ENCODE data around the gene ACLY. TPM values are rescaled to one million over a fixed set of nuclear protein-coding genes. Genes with fewer than 3 reads are reported as not detected.
"Not testable (repeated sequence)": the region's sequence is repeated elsewhere in the genome, so short reads cannot be mapped to it uniquely, and the experiment has no call there.

ACLY gene
- polyA plus RNA-seq, 2 of the 4 experiments (the other 2 are of a cell fraction): 355 to 376 TPM

DNA sequence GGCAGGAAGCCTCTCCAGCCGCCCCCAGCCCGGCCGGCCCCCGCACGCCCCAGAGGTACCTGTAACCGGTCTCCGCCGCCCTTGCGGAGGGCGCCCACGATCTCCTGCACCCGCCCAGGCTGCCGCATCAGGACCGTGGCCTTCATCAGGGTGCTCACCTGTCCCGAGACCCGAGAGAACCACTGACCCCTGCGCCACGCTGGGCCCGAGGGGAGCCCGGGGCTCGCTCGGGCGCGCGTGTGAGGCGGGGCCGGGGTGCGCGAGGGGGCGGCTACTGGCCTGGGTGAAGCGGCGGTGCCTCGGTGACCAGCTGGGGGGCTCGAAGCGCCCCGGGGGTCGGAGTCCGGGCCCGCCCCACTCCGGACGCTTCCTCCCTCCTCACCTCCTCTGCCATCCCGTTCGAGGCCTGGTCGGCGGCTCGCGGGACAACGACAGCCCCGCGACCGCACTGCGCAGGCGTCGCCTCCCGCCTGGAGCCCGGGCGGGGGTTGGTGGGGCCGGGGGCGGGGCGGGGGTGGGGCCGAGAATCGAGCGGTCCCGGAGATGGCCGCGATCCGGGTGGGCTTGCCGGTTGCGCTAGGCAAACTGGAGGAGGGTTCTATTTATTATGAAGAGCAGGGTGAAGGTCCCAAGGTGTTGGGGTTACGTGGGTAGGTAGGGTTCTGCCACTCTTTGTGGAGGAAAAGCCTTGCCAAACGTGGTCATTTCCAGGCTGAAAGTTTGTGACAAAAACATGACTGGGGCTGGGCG, 82.8 kb downstream of the ACLY start, which contains the start of gene NT5C3B:
Gene NT5C3B, minus strand, starts transcription at position 433 of the 750 bp plus-strand sequence. Its CDS starts 39 bp downstream, at position 394.
- peak within 1 kb of the TSS; percentile 74 for H3K4me3 ChIP-seq
- peak within 1 kb of the TSS; percentile 81 for H3K4me2 ChIP-seq
- POLR2A ChIA-PET: interaction anchor here (1.3 kb wide), 1 partner anchor 24 kb away, joined by 3 read pairs; the partner anchor contains the start of gene P3H4
- H3K4me1 ChIP-seq: peaks cover 13% of the 10 kb centered on the region
- no peak for FAIRE-seq
- DNase-seq (ENCODE audit: low read depth in 1 of 2, low spot score in 1 of 2): peak; percentile 60 to 93
- no peaks in the 10 kb centered on the region for H3K9me3 ChIP-seq
- CTCF ChIA-PET: interaction anchor here (1.4 to 2.9 kb wide), 6 partner anchors 12 to 127 kb away, joined by 4 to 11 read pairs (median 6); partner anchors contain the start of genes FKBP10 and P3H4
- peak; percentile 68; the same call in 1 of the 2 replicates for TF ChIP-seq MAX (IDR thresholded peaks at IDR 0.05)
- peak; percentile 85 for TF ChIP-seq POLR2A (IDR thresholded peaks at IDR 0.05; ENCODE audit: low read length)
- TF ChIP-seq CTCF (IDR thresholded peaks at IDR 0.05): no peak
- peak; percentile 76; the same call in 2 of the 3 replicates for TF ChIP-seq BCL3 (IDR thresholded peaks at IDR 0.05)
- TF ChIP-seq PHF8 (IDR thresholded peaks at IDR 0.05; ENCODE audit: borderline replicate concordance, low read depth): peak; percentile 77
- peak; percentile 77; the same call in 1 of the 2 replicates for TF ChIP-seq RNF2 (IDR thresholded peaks at IDR 0.05; ENCODE audit: borderline replicate concordance, low read depth)
- TF ChIP-seq GATA3 (IDR thresholded peaks at IDR 0.05; ENCODE audit: borderline replicate concordance): no peak
- no peak for TF ChIP-seq EHF (CRISPR knock-in tag; IDR thresholded peaks at IDR 0.05)
- peak; percentile 51; the same call in 1 of the 2 replicates for TF ChIP-seq E2F6 (IDR thresholded peaks at IDR 0.05; ENCODE audit: borderline replicate concordance, low read depth)
- peak in 1 of 2 experiments; percentile 78; a peak in 3 of 5 replicates for TF ChIP-seq JUN (IDR thresholded peaks at IDR 0.05)
- 0 out of 2 replicates have a peak, but pooled peaks have one; percentile 26 for TF ChIP-seq HOXB13 (CRISPR knock-in tag; IDR thresholded peaks at IDR 0.05; ENCODE audit: low read depth)
- peak; percentile 94 for ATAC-seq
- 4% methylated on average over 10 of the region's 72 CpGs for WGBS (ENCODE audit: missing lambda C conversion rate)
- peak within 1 kb of the TSS; percentile 87 to 97 for H3K27ac ChIP-seq

DNA sequence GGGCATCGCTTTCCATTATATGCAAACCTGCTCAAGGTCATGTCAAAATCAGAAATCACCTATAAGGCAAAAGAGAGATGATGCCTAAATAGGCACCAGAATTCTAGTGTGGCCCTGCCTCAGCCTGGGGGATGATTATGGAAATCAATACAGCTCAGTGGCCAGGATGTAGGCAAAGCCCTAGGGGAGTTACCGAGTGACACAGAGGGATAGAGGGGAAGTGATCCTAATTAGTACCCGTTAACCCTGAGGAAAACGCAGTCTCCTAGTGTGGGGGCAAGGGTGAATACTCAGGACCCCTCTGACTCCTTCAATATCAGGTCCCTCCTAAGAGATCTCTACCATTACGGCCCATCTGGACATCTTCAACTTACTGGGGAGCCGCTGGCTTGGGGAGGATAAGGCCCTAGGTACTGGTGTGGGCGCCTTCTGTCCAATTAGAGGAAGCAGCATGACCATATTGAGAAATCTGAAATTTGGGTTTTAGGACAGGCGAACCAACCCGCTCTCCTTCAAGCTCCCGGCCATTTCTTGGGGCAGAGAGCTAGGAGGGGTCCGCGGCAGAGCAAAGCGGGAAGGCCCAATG, 83.4 kb downstream of the ACLY start:
- FAIRE-seq (no peak), ATAC-seq (peak; percentile 51 to 56), DNase-seq (ENCODE audit: low read depth in 1 of 2, low spot score in 1 of 2) (peak in 1 of 2 experiments; percentile 22)
- no peaks in the 10 kb centered on the region for H3K9me3 ChIP-seq
- TF ChIP-seq MAX (IDR thresholded peaks at IDR 0.05): no peak
- TF ChIP-seq HOXB13 (CRISPR knock-in tag; IDR thresholded peaks at IDR 0.05; ENCODE audit: low read depth): 0 out of 2 replicates have a peak, but pooled peaks have one; percentile 11
- TF ChIP-seq FOSL2 (IDR thresholded peaks at IDR 0.05): no peak
- TF ChIP-seq FOSL2 (CRISPR knock-in tag; IDR thresholded peaks at IDR 0.05): no peak
- no peak for TF ChIP-seq FOSB (CRISPR knock-in tag; IDR thresholded peaks at IDR 0.05)
- TF ChIP-seq, protein P1, sequence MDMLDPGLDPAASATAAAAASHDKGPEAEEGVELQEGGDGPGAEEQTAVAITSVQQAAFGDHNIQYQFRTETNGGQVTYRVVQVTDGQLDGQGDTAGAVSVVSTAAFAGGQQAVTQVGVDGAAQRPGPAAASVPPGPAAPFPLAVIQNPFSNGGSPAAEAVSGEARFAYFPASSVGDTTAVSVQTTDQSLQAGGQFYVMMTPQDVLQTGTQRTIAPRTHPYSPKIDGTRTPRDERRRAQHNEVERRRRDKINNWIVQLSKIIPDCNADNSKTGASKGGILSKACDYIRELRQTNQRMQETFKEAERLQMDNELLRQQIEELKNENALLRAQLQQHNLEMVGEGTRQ (IDR thresholded peaks at IDR 0.05): no peak
- TF ChIP-seq CEBPB (IDR thresholded peaks at IDR 0.05): no peak
- TF ChIP-seq ZNF302 (CRISPR knock-in tag; IDR thresholded peaks at IDR 0.05): no peak
- peaks cover 13% of the 10 kb centered on the region for H3K4me1 ChIP-seq
- H3K4me3 ChIP-seq: peak overlapping the region; percentile 74
- H3K27ac ChIP-seq: peak overlapping the region; percentile 87 to 97
- POLR2A ChIA-PET: interaction anchor here (0.5 to 1.3 kb wide), 2 partner anchors 24 to 285 kb away, joined by 3 read pairs; partner anchors contain the start of gene P3H4
- peak overlapping the region; percentile 81 for H3K4me2 ChIP-seq
- CTCF ChIA-PET: interaction anchor here (1.1 to 2.1 kb wide), 10 partner anchors 12 to 139 kb away, joined by 3 to 10 read pairs (median 6); partner anchors contain the start of genes FKBP10, JUP and P3H4
- 25% methylated on average over 13 of the region's 13 CpGs for WGBS (ENCODE audit: missing lambda C conversion rate)

- ChIA-PET POLR2A (interaction anchor here (0.6 kb wide), 1 partner anchor 77 kb away, joined by 11 read pairs; no protein-coding TSS in a partner anchor), CTCF (interaction anchor here (1.0 to 4.2 kb wide), 10 partner anchors 8 to 132 kb away, joined by 3 to 19 read pairs (median 8); partner anchors contain the start of genes FKBP10, JUP and P3H4)
- DNase-seq (ENCODE audit: low read depth in 1 of 2, low spot score in 1 of 2); H3K27ac ChIP-seq; FAIRE-seq; H3K4me2 ChIP-seq; H3K4me1 ChIP-seq; H3K9me3 ChIP-seq; H3K4me3 ChIP-seq; ATAC-seq: not testable (repeated sequence)
- WGBS (ENCODE audit: missing lambda C conversion rate): 86% methylated on average over 10 of the region's 10 CpGs
Measured at GRCh38 chr17:41829961-41830360, 88.8 kb downstream of the ACLY start.
